H1 (cell line): ENCODE results near the gene NECTIN2. TPM values are rescaled to one million over a fixed set of nuclear protein-coding genes. Genes with fewer than 3 reads are reported as not detected.

Experiments
- CTCF ChIA-PET: fragments of 300-600 bp; sonication (Branson Sonifier 250); formaldehyde crosslinking; loops from one replicate; lab custom pipeline; 2021; ENCODE audit not compliant: partially characterized antibody; lab: Charles Lee
- POLR2A ChIA-PET: fragments of 300-600 bp; sonication (Branson Sonifier 250); formaldehyde crosslinking; loops from one replicate; lab custom pipeline; 2021; ENCODE audit warnings: inconsistent platforms; ENCODE audit not compliant: partially characterized antibody; lab: Charles Lee
- DNase-seq, 2 experiments: peaks; one replicate each; pipeline versions ENCODE4 v3.0.0 to v3.0.0-alpha.2; 2010 to 2022; ENCODE audit warnings: low spot score in 2 of 2, low read depth in 1 of 2, mixed read lengths in 1 of 2
- FAIRE-seq: peaks from 2 replicates; lab custom pipeline; 2011; peaks lifted over from hg19 to GRCh38; lab: Jason Lieb, UNC
- H2AFZ ChIP-seq: 2 replicates; pipeline ENCODE4 v1.8.1; 2012; ENCODE audit warnings: low read length, inconsistent platforms
- H2AK5ac ChIP-seq: 2 replicates; pipeline ENCODE4 v1.6.1; 2013; ENCODE audit warnings: low read depth, low read length
- H2BK120ac ChIP-seq: replicated peaks from 2 replicates; pipeline ENCODE3; 2013; ENCODE audit warnings: low read depth, low read length, inconsistent platforms
- H2BK12ac ChIP-seq: 2 replicates; pipeline ENCODE4 v1.6.1; 2013; ENCODE audit warnings: low read depth, low read length
- H2BK15ac ChIP-seq: 2 replicates; pipeline ENCODE4 v1.6.1; 2013; ENCODE audit warnings: low read length
- H2BK20ac ChIP-seq: 2 replicates; pipeline ENCODE4 v1.6.1; 2013; ENCODE audit warnings: low read length
- H2BK5ac ChIP-seq: 2 replicates; pipeline ENCODE4 v1.6.1; 2013; ENCODE audit warnings: low read depth, low read length
- H3K14ac ChIP-seq: 2 replicates; pipeline ENCODE4 v1.6.1; 2013; ENCODE audit warnings: inconsistent platforms; ENCODE audit not compliant: insufficient read length
- H3K18ac ChIP-seq: 2 replicates; pipeline ENCODE4 v1.6.1; 2013; ENCODE audit warnings: low read length; ENCODE audit errors: extremely low read depth
- H3K23ac ChIP-seq: 2 replicates; pipeline ENCODE4 v1.6.1; 2013; ENCODE audit warnings: inconsistent platforms; ENCODE audit not compliant: insufficient read length
- H3K23me2 ChIP-seq: 2 replicates; pipeline ENCODE4 v1.6.1; 2013; ENCODE audit warnings: low read depth, low read length
- H3K27ac ChIP-seq: 2 replicates; pipeline ENCODE4 v1.6.1; 2011; ENCODE audit warnings: low read depth, low read length, inconsistent platforms
- H3K27me3 ChIP-seq, 4 experiments: replicated peaks in 1 of 4; 1 replicate in 1 of 4; 2 replicates in 3 of 4; pipeline versions ENCODE4 v1.6.1 to v1.8.1; 2011 to 2013; ENCODE audit warnings: low read length in 3 of 4, mild to moderate bottlenecking in 3 of 4, inconsistent platforms in 2 of 4, mixed read lengths in 2 of 4, moderate library complexity in 1 of 4; ENCODE audit not compliant: control insufficient read depth in 3 of 4, insufficient read depth in 3 of 4; ENCODE audit errors: extremely low read depth in 1 of 4
- H3K36me3 ChIP-seq, 4 experiments: 2 replicates each; pipeline versions ENCODE4 v1.6.1 to v1.8.1; 2011 to 2013; ENCODE audit warnings: mild to moderate bottlenecking in 4 of 4, low read length in 3 of 4, moderate library complexity in 2 of 4, control low read depth in 1 of 4, inconsistent platforms in 1 of 4; ENCODE audit not compliant: insufficient read depth in 4 of 4, control insufficient read depth in 2 of 4
- H3K4ac ChIP-seq: replicated peaks from 2 replicates; pipeline ENCODE3; 2013; ENCODE audit warnings: low read length, low read depth, mixed read lengths, inconsistent platforms; ENCODE audit not compliant: insufficient read length
- H3K4me1 ChIP-seq, 4 experiments: replicated peaks in 1 of 4; 1 replicate in 1 of 4; 2 replicates in 3 of 4; pipeline versions ENCODE4 v1.6.1 to v1.8.1; 2011 to 2013; ENCODE audit warnings: low read length in 3 of 4, inconsistent platforms in 2 of 4, mixed read lengths in 1 of 4; ENCODE audit not compliant: insufficient read depth in 4 of 4, control insufficient read depth in 3 of 4
- H3K4me2 ChIP-seq, 2 experiments: 2 replicates each; pipeline versions ENCODE4 v1.6.1 to v1.8.1; 2011 to 2013; ENCODE audit warnings: low read depth in 2 of 2, low read length in 2 of 2, control low read depth in 1 of 2, inconsistent platforms in 1 of 2, mild to moderate bottlenecking in 1 of 2; ENCODE audit not compliant: insufficient read depth in 1 of 2
- H3K4me3 ChIP-seq, 4 experiments: fragments of 200-600, 300-600 bp in 1 of 4; sonication (generic), shearing (Covaris generic), sonication (Bioruptor Twin) in 1 of 4; 2 replicates each; pipeline versions ENCODE4 v1.5.1 to v1.8.1; 2011 to 2016; ENCODE audit warnings: low read length in 4 of 4, low read depth in 3 of 4, control low read depth in 2 of 4, inconsistent platforms in 2 of 4, mild to moderate bottlenecking in 2 of 4, mixed read lengths in 1 of 4, moderate library complexity in 1 of 4; ENCODE audit not compliant: insufficient read depth in 2 of 4; ENCODE audit errors: extremely low read depth in 1 of 4
- H3K56ac ChIP-seq: replicated peaks from 2 replicates; pipeline ENCODE3; 2013; ENCODE audit warnings: low read depth, mild to moderate bottlenecking, mixed read lengths, low read length, inconsistent platforms; ENCODE audit not compliant: insufficient read length
- H3K79me1 ChIP-seq: 2 replicates; pipeline ENCODE4 v1.6.1; 2013; ENCODE audit warnings: low read depth, low read length, control low read depth
- H3K79me2 ChIP-seq, 2 experiments: 2 replicates each; pipeline versions ENCODE4 v1.6.1 to v1.8.1; 2012 to 2013; ENCODE audit warnings: low read length in 2 of 2, mild to moderate bottlenecking in 2 of 2, inconsistent platforms in 1 of 2; ENCODE audit not compliant: insufficient read depth in 2 of 2, control insufficient read depth in 1 of 2
- H3K9ac ChIP-seq, 4 experiments: replicated peaks in 1 of 4; 1 replicate in 1 of 4; 2 replicates in 3 of 4; pipeline versions ENCODE4 v1.6.1 to v1.8.1; 2011 to 2013; ENCODE audit warnings: low read depth in 3 of 4, low read length in 3 of 4, control low read depth in 2 of 4, mild to moderate bottlenecking in 2 of 4, moderate library complexity in 2 of 4, inconsistent platforms in 1 of 4; ENCODE audit errors: extremely low read depth in 1 of 4
- H3K9me3 ChIP-seq, 2 experiments: 2 replicates each; pipeline versions ENCODE4 v1.6.1 to v1.8.1; 2012 to 2013; ENCODE audit warnings: mild to moderate bottlenecking in 2 of 2, moderate library complexity in 2 of 2, control low read depth in 1 of 2, inconsistent platforms in 1 of 2, low read depth in 1 of 2, low read length in 1 of 2, mixed read lengths in 1 of 2; ENCODE audit not compliant: insufficient read depth in 2 of 2
- H4K20me1 ChIP-seq, 2 experiments: replicated peaks in 1 of 2; 2 replicates each; pipeline versions ENCODE3 to v1.8.1; 2011 to 2013; ENCODE audit warnings: inconsistent platforms in 2 of 2, low read length in 2 of 2, mild to moderate bottlenecking in 1 of 2; ENCODE audit not compliant: insufficient read depth in 2 of 2, control insufficient read depth in 1 of 2
- H4K5ac ChIP-seq: 2 replicates; pipeline ENCODE4 v1.6.1; 2013; ENCODE audit warnings: low read length, low read depth, mixed read lengths, inconsistent platforms; ENCODE audit not compliant: insufficient read length
- H4K8ac ChIP-seq: 2 replicates; pipeline ENCODE4 v1.8.0; 2013; ENCODE audit warnings: mild to moderate bottlenecking, moderate library complexity, low read length, inconsistent platforms; ENCODE audit not compliant: insufficient read depth; ENCODE audit errors: extremely low read depth
- H4K91ac ChIP-seq: replicated peaks from 2 replicates; pipeline ENCODE3; 2013; ENCODE audit warnings: low read length, mixed read lengths, inconsistent platforms; ENCODE audit not compliant: insufficient read length
- CHD1 ChIP-seq: IDR thresholded peaks from 2 replicates; pipeline ENCODE4 v1.6.1; 2012; ENCODE audit warnings: low read depth, low read length, improper control_type of control experiment
- GABPA ChIP-seq: IDR thresholded peaks from 2 replicates; pipeline ENCODE4 v1.6.1; 2011; ENCODE audit warnings: mild to moderate bottlenecking, low read length, moderate library complexity, borderline replicate concordance; ENCODE audit not compliant: insufficient read depth
- KDM1A ChIP-seq: fragments of 200-600, 300-600 bp; sonication (generic); IDR thresholded peaks from 2 replicates; pipeline ENCODE4 v1.7.1; 2016; ENCODE audit warnings: mild to moderate bottlenecking, low read length, borderline replicate concordance
- MAX ChIP-seq: IDR thresholded peaks from 2 replicates; pipeline ENCODE4 v1.6.1; 2012; ENCODE audit warnings: inconsistent platforms
- SP1 ChIP-seq: IDR thresholded peaks from 2 replicates; pipeline ENCODE4 v1.6.1; 2011; ENCODE audit warnings: low read depth, low read length
- SP2 ChIP-seq: IDR thresholded peaks from 2 replicates; pipeline ENCODE4 v1.6.1; 2012; ENCODE audit warnings: mild to moderate bottlenecking, low read length, inconsistent platforms
- WGBS, 2 experiments: shearing (Covaris generic) in 1 of 2; methylation state at CpG; one replicate each; pipeline versions ENCODE4 v1.1.6 to v1.1.7; 2013 to 2015; ENCODE audit warnings: low lambda C conversion rate in 2 of 2, mixed read lengths in 2 of 2, inconsistent platforms in 1 of 2, low coverage in 1 of 2, missing lambda C conversion rate in 1 of 2; ENCODE audit not compliant: insufficient replicate concordance in 2 of 2, insufficient coverage in 1 of 2, insufficient read length in 1 of 2; ENCODE audit errors: extremely low coverage in 1 of 2, missing lambda C conversion rate in 1 of 2; 5-methylcytosine and 5-hydroxymethylcytosine counted together
- polyA plus RNA-seq, 7 experiments: library from polyadenylated mRNA; depleted of rRNA in 3 of 7; stranded (reverse) in 5 of 7; unstranded in 2 of 7; fragments of >200 nt in 5 of 7; fragments of 200-250 nt in 2 of 7; gene quantifications; 1 replicate in 5 of 7; 2 replicates in 1 of 7; 4 replicates in 1 of 7; pipeline versions ENCODE4 v1.2.1 to v1.2.3, GENCODE V29; 2011 to 2013; ENCODE audit warnings: missing spikeins in 2 of 7, mixed read lengths in 2 of 7
- total RNA-seq: library from RNA; stranded (reverse); fragmentation: NEBNext Ultra II Directional; extraction: Animal tissue kit (Norgen Biotek cat#: 25700); gene quantifications from 2 replicates; pipeline ENCODE4 v1.2.1, GENCODE V29; 2021

The NECTIN2 gene
- total and polyA plus RNA-seq, 2 of the 8 experiments (the other 6 are each of a cell fraction or from before 2014, with no cell fraction given) = 184 to 237 TPM

DNA sequence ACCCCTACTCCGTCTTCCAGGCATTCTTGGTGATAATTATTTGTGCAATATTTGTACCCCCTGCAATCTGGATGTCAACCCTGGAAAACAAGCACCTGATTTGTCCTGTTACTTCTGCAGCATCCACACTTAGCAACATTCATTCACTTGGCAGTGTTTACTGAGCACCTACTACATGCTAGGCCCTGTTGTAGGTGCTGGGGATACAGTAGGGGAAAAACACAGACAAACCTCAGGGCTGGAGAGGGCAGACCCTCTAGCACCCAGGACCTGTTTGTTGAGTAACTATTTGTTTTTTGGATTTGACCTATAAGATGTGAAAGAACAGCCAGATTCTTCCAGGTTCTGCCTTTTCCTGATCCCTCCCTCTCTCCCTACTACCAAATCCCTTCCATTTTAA, 9.5 kb downstream of the NECTIN2 start:
- Histone ChIP-seq H3K56ac (no peak overlapping the region), H3K4me3 (no peak overlapping the region), H4K5ac (no peak overlapping the region), H2BK120ac (no peak overlapping the region), H3K27me3 (no peaks in the 10 kb centered on the region), H4K20me1 (peaks cover 25 to 37% of the 10 kb centered on the region in 2 experiments), H3K18ac (no peak overlapping the region), H4K91ac (no peak overlapping the region), H2AFZ (no peak overlapping the region), H3K23ac (no peak overlapping the region), H3K23me2 (no peaks in the 10 kb centered on the region), H3K79me2 (peaks cover 10 to 76% of the 10 kb centered on the region in 2 experiments; a peak in 3 of 4 replicates), H3K14ac (no peak overlapping the region), H2BK15ac (no peak overlapping the region), H3K4me1 (peaks cover 0 to 6% (median under 1%) of the 10 kb centered on the region in 4 experiments; a peak in 4 of 7 replicates), H2BK20ac (no peak overlapping the region), H4K8ac (no peak overlapping the region), H3K9ac (no peak overlapping the region), H3K79me1 (peaks cover 9% of the 10 kb centered on the region), H3K36me3 (peaks cover 4 to 19% (median 6%) of the 10 kb centered on the region in 4 experiments; a peak in 5 of 8 replicates), H3K4me2 (no peak overlapping the region), H3K9me3 (no peaks in the 10 kb centered on the region), H3K4ac (no peak overlapping the region), H2AK5ac (no peak overlapping the region), H2BK12ac (no peak overlapping the region), H3K27ac (no peak overlapping the region), H2BK5ac (no peak overlapping the region)
- ChIA-PET POLR2A (interaction anchor here (2.2 kb wide), 1 partner anchor 14 kb away, joined by 7 read pairs; no protein-coding TSS in a partner anchor), CTCF (no interaction called here)
- 95% methylated on average over 1 of the region's 1 CpG; no CpG with 5 or more reads in 1 of the 2 experiments for WGBS, 2 experiments
- FAIRE-seq (no peak), DNase-seq (no peak)
- no peak for TF ChIP-seq SP2
- no peak for TF ChIP-seq MAX
- no peak for TF ChIP-seq CHD1
- TF ChIP-seq KDM1A = no peak
- no peak for TF ChIP-seq SP1
- TF ChIP-seq GABPA = no peak
